ENCODE measurements around the gene CRTC2.

CRTC2 gene

DNA sequence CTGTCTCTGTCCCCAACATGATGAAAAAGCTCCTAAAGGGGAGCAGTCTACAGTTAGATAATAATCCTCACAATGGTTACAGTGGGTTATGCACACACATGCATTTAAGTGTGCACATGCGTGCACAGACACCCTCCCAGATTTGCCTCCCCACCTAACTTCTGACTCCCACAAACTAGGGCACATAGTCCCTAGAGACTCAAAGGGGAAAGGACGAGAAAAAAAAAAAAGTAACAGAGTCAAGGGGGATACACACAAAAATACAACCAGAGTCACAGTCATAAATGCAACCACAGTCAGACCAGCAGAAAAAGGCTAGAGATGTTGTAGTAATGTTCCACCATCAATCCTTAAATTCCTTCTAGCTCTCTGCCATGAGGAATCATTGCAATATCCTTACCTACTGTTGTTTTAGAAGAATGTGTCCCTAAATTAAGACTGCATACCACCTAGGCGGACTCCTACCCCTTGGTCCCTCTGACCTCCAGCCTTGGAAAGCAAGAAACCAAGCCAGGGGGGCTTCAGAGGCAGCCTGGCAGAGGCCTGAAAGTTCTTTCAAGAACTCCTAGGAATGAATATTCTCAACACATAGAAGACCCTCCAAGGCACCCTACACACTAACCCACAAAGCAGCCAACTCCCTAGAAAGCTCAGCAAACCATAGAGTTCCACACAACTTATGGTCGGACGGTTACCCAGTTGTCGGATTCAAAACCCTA is 1.3 kb downstream of the CRTC2 start:
- DNase-seq (ENCODE audit: low read depth): no peak
- TF ChIP-seq, protein P1, sequence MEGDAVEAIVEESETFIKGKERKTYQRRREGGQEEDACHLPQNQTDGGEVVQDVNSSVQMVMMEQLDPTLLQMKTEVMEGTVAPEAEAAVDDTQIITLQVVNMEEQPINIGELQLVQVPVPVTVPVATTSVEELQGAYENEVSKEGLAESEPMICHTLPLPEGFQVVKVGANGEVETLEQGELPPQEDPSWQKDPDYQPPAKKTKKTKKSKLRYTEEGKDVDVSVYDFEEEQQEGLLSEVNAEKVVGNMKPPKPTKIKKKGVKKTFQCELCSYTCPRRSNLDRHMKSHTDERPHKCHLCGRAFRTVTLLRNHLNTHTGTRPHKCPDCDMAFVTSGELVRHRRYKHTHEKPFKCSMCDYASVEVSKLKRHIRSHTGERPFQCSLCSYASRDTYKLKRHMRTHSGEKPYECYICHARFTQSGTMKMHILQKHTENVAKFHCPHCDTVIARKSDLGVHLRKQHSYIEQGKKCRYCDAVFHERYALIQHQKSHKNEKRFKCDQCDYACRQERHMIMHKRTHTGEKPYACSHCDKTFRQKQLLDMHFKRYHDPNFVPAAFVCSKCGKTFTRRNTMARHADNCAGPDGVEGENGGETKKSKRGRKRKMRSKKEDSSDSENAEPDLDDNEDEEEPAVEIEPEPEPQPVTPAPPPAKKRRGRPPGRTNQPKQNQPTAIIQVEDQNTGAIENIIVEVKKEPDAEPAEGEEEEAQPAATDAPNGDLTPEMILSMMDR (conservative IDR thresholded peaks at IDR 0.05; ENCODE audit: low read length): no peak
- peak overlapping the region; percentile 96 for H3K4me3 ChIP-seq (ENCODE audit: low read length)

DNA sequence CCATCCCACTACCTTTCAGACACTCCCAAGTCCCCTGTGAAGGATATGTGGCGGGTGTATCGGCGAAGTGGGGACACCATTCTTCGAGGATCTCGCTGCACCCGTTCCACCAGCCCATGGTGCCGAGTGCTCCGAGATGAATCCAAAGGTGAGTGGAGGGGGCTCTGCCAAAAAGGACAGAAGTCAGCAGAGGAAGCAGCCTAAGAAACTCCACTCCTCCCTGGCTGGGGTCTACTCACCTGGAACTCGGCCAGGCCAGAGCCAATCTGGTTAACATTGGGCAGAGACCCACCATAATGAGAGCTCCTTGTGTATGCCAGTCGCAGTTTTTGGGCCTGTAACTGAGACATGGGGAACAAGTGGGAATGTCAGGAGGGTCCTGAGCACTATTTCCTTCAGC is 3.6 kb downstream of the CRTC2 start:
- H3K4me3 ChIP-seq (ENCODE audit: low read length): no peak overlapping the region
- DNase-seq (ENCODE audit: low read depth): no peak
- TF ChIP-seq, protein P1 (conservative IDR thresholded peaks at IDR 0.05; ENCODE audit: low read length): no peak

- TF ChIP-seq, protein P1 (conservative IDR thresholded peaks at IDR 0.05; ENCODE audit: low read length): no peak
- no peak overlapping the region for H3K4me3 ChIP-seq (ENCODE audit: low read length)
Observed at GRCh38 chr1:153953859-153954365, 4.5 kb downstream of the CRTC2 start.

DNA sequence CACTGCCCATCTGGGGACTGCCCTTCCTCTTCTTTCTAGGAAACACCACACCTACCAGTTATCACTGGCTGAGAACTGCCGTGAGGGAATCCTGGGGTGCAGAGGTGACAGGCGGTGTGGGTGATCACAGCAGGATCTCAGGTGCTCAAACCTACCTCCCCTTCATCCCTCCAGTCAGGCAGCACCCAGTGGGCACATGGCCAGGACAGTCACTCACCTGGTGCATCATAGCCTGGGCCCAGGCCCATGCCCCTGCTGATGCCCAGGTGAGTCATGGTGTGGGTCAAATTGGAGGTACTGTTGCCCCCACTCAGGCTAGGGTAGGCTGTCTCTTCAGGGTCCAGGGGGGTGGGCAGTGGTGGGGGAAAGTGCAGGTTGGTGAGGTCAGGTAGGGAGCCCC is 6.6 kb downstream of the CRTC2 start:
- TF ChIP-seq, protein P1 (conservative IDR thresholded peaks at IDR 0.05; ENCODE audit: low read length): no peak
- DNase-seq (ENCODE audit: low read depth): no peak
- H3K4me3 ChIP-seq (ENCODE audit: low read length): no peak overlapping the region

More at GRCh38 chr1:153953859-153954365, 4.5 kb downstream of the CRTC2 start:
- no peak for DNase-seq (ENCODE audit: low read depth)

DNA sequence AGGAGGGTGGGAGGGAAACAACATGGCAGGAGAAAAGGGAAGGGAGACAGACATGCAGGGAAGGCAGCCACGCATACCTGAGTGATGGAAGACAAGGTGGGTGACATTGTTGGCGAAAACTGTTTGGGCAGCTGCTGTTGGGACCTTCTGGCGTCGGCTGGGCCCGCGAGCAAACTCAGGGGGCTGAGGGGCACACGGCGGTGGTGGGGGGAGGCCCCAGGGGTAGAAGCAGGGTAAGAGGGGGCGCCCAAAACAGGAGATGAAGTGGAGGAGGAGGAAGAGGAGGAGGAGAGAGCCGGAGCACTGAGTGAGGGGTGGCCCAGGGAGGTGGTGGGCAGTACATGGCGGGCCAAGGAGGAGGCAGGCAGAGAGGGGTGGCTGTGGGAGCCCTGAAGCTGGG is 7.2 kb downstream of the CRTC2 start:
- TF ChIP-seq, protein P1 (conservative IDR thresholded peaks at IDR 0.05; ENCODE audit: low read length): no peak
- no peak overlapping the region for H3K4me3 ChIP-seq (ENCODE audit: low read length)
- no peak for DNase-seq (ENCODE audit: low read depth)

DNA sequence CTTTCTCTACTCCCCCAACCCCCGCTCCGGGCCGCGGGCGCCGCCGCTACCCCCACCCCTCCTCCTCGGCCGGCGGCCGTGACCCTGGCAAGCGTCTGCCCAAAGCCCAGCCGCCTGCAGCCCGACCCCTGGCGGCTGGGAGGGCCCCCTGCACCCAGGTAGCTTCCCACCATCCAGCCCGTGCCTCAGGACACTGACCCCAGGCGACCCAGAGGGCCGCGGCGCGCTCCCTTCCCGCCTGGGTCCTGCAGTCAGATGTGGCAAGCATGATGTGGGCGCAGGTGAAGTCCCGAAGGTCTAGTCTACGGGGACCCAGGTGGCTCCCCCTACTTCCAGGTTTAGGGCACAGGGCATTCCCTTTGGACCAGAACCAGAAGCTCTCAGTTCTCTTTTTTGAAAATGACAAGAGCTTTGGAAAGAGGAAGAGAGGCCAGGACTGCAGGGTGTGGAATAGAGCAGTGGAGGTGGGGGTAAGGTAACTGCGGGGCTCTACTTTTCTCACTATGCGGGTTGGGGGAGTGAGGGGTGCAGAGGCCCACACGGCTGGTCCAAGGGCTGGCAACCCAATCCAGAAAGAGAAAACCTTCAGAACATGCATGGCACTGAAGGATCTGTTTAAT is 11.7 kb downstream of the CRTC2 start, which contains the start of gene DENND4B:
DENND4B (minus strand) TSS at position 97 of the 620 bp plus-strand sequence. CDS start 2,344 bp downstream, outside the sequence.
- DNase-seq (ENCODE audit: low read depth): peak; percentile 76
- H3K4me3 ChIP-seq (ENCODE audit: low read length): peak within 1 kb of the TSS; percentile 85
- TF ChIP-seq, protein P1 (conservative IDR thresholded peaks at IDR 0.05; ENCODE audit: low read length): peak; percentile 74

Data from AG10803 (cell line).